ENCODE data around the gene EPHA6.

The EPHA6 gene

GRCh38 chr3:97579365-97579764 lies 765.0 kb downstream of the EPHA6 start:
- Histone ChIP-seq H3K27me3 (ENCODE audit: insufficient read depth, low read length) (no peaks in the 10 kb centered on the region), H2AFZ (ENCODE audit: low read length) (no peak overlapping the region), H3K36me3 (ENCODE audit: insufficient read depth, low read length) (no peaks in the 10 kb centered on the region), H3K4me2 (ENCODE audit: low read length) (no peak overlapping the region), H3K79me2 (ENCODE audit: insufficient read depth, low read length) (no peaks in the 10 kb centered on the region), H3K9me3 (ENCODE audit: low read length) (no peaks in the 10 kb centered on the region), H3K9ac (ENCODE audit: low read length) (no peak overlapping the region), H4K20me1 (ENCODE audit: insufficient read depth, low read length) (no peaks in the 10 kb centered on the region), H3K4me3 (ENCODE audit: low read depth, low read length, poor library complexity, severe bottlenecking) (no peak overlapping the region), H3K4me1 (ENCODE audit: insufficient read depth, low read length, severe bottlenecking) (no peaks in the 10 kb centered on the region), H3K9me2 (ENCODE audit: low read depth, low read length) (no peaks in the 10 kb centered on the region), H3F3A (ENCODE audit: insufficient read depth, low read length) (no peaks in the 10 kb centered on the region), H3K27ac (ENCODE audit: low read depth, low read length, poor library complexity, severe bottlenecking) (no peak overlapping the region)
- TF ChIP-seq CTCF (IDR thresholded peaks at IDR 0.05; ENCODE audit: low read length) (no peak), EZH2 (IDR thresholded peaks at IDR 0.05; ENCODE audit: borderline replicate concordance, low read length) (no peak)

- TF ChIP-seq EZH2 (IDR thresholded peaks at IDR 0.05; ENCODE audit: borderline replicate concordance, low read length) (no peak), CTCF (IDR thresholded peaks at IDR 0.05; ENCODE audit: low read length) (no peak)
- Histone ChIP-seq H4K20me1 (ENCODE audit: insufficient read depth, low read length) (no peaks in the 10 kb centered on the region), H3K79me2 (ENCODE audit: insufficient read depth, low read length) (no peaks in the 10 kb centered on the region), H3K4me2 (ENCODE audit: low read length) (no peak overlapping the region), H3K9me3 (ENCODE audit: low read length) (no peaks in the 10 kb centered on the region), H3K36me3 (ENCODE audit: insufficient read depth, low read length) (no peaks in the 10 kb centered on the region), H3K4me3 (ENCODE audit: low read depth, low read length, poor library complexity, severe bottlenecking) (no peak overlapping the region), H2AFZ (ENCODE audit: low read length) (no peak overlapping the region), H3K9ac (ENCODE audit: low read length) (no peak overlapping the region), H3K27me3 (ENCODE audit: insufficient read depth, low read length) (no peaks in the 10 kb centered on the region), H3F3A (ENCODE audit: insufficient read depth, low read length) (no peaks in the 10 kb centered on the region), H3K9me2 (ENCODE audit: low read depth, low read length) (no peaks in the 10 kb centered on the region), H3K4me1 (ENCODE audit: insufficient read depth, low read length, severe bottlenecking) (no peaks in the 10 kb centered on the region), H3K27ac (ENCODE audit: low read depth, low read length, poor library complexity, severe bottlenecking) (no peak overlapping the region)
Observed at GRCh38 chr3:97610626-97611025, 796.2 kb downstream of the EPHA6 start.

- Histone ChIP-seq H3K9me3 (ENCODE audit: low read length) (no peaks in the 10 kb centered on the region), H3K36me3 (ENCODE audit: insufficient read depth, low read length) (no peaks in the 10 kb centered on the region), H3K4me3 (ENCODE audit: low read depth, low read length, poor library complexity, severe bottlenecking) (no peak overlapping the region), H2AFZ (ENCODE audit: low read length) (no peak overlapping the region), H3K27me3 (ENCODE audit: insufficient read depth, low read length) (no peaks in the 10 kb centered on the region), H3K9me2 (ENCODE audit: low read depth, low read length) (no peaks in the 10 kb centered on the region), H4K20me1 (ENCODE audit: insufficient read depth, low read length) (no peaks in the 10 kb centered on the region), H3K4me2 (ENCODE audit: low read length) (no peak overlapping the region), H3K79me2 (ENCODE audit: insufficient read depth, low read length) (no peaks in the 10 kb centered on the region), H3F3A (ENCODE audit: insufficient read depth, low read length) (no peaks in the 10 kb centered on the region), H3K9ac (ENCODE audit: low read length) (no peak overlapping the region), H3K27ac (ENCODE audit: low read depth, low read length, poor library complexity, severe bottlenecking) (no peak overlapping the region), H3K4me1 (ENCODE audit: insufficient read depth, low read length, severe bottlenecking) (no peaks in the 10 kb centered on the region)
- TF ChIP-seq CTCF (IDR thresholded peaks at IDR 0.05; ENCODE audit: low read length) (no peak), EZH2 (IDR thresholded peaks at IDR 0.05; ENCODE audit: borderline replicate concordance, low read length) (no peak)
Observed at GRCh38 chr3:97612632-97613031, 798.2 kb downstream of the EPHA6 start.

Data from OCI-LY1 (cell line).